T-helper 1 cell treated with Interleukin-12 subunit alpha and Interleukin-12 subunit beta and Interleukin-4 antibody, amounts not matched to agents 30 μg/mL and 1 μg/mL, for 36 hours (primary cell): ENCODE results near the gene LCT.

Source experiments
- H3K27ac Mint-ChIP-seq: one replicate; pipeline ENCODE4 v1.8.0; 2021; ENCODE audit warnings: mild to moderate bottlenecking, mixed read lengths
- H3K27me3 Mint-ChIP-seq: one replicate; pipeline ENCODE4 v1.8.0; 2021; ENCODE audit warnings: low read depth, mixed read lengths
- H3K36me3 Mint-ChIP-seq: one replicate; pipeline ENCODE4 v1.8.0; 2021; ENCODE audit warnings: low read depth, mixed read lengths
- H3K4me1 Mint-ChIP-seq: one replicate; pipeline ENCODE4 v1.8.0; 2021; ENCODE audit warnings: low read depth, mixed read lengths
- H3K4me3 Mint-ChIP-seq: one replicate; pipeline ENCODE4 v1.8.0; 2021; ENCODE audit warnings: mild to moderate bottlenecking, moderate library complexity, mixed read lengths
- H3K9me3 Mint-ChIP-seq: one replicate; pipeline ENCODE4 v1.8.0; 2021; ENCODE audit warnings: mixed read lengths

The LCT gene

DNA sequence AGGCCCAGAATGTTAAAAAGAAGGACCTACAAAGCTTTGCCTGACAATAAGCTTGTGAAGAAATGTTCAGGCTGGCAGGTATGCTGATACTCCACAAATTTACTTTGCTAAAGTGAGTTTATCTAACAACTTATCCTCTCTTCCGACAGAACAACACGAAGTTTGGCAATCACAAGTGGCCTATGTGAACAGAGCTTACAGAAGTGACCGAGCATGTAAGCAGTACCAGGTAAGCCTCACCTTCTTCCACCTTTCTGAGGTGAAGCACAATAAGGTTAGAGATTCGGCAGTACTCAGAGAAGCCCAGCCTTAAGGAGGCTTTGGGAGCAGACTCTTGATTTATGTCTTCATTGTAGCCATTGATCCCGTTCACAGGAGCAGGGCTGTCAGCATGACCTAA, 9.0 kb upstream of the LCT start:
- no peak overlapping the region for H3K27ac Mint-ChIP-seq
- peaks cover 54% of the 10 kb centered on the region for H3K36me3 Mint-ChIP-seq
- H3K9me3 Mint-ChIP-seq: no peaks in the 10 kb centered on the region
- no peaks in the 10 kb centered on the region for H3K27me3 Mint-ChIP-seq
- H3K4me1 Mint-ChIP-seq: peaks cover 6% of the 10 kb centered on the region
- no peak overlapping the region for H3K4me3 Mint-ChIP-seq

DNA sequence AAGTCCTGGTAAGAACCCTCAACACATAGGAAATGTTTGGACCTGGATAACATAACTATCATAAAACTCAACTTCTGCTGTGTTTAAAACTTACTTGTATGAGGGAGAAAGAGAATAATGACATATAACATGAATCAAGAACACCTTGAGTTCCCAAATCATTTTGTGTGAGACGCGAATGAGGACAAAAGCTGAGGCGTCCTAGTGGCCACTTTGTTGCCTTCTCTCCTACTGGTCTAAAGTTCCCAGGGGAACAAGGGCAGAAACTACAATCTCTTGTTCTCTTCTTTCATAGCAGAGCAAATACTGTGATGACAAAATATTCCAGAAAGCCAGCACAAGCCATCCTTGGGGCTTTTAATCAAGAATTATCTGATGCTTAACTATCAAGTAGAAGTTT, 8.3 kb upstream of the LCT start:
- Mint-ChIP-seq H3K27ac (no peak overlapping the region), H3K9me3 (no peaks in the 10 kb centered on the region), H3K4me3 (no peak overlapping the region), H3K36me3 (peaks cover 50% of the 10 kb centered on the region), H3K27me3 (no peaks in the 10 kb centered on the region), H3K4me1 (peaks cover 10% of the 10 kb centered on the region)

DNA sequence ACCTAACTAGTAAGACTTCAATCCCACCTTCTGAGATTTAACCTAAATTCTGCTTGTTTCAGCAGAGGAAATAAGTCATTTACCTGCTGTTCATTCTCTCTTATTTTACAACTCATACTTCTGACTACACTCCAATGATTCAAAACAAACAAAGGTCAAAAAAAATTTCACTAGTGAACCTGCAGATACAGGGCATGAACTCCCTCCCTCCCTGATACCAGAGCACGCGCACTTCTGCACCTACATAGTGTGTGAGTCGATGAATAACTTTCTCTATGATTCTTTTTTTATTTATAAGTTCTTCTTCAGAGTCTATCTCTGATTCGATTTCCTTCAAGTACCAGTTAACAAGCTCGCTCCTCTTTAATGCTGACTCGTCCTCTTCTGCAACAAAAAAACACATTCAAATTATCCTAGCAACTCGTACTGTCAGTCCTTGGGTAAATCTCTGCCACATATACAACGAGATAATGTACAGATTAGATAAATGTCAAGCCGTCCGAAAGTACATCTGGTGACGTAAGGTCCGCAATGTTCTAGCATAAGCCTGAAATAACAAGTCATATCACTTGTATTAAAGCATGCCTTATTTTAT, 7.4 kb upstream of the LCT start:
- no peaks in the 10 kb centered on the region for H3K27me3 Mint-ChIP-seq
- H3K4me1 Mint-ChIP-seq: peaks cover 14% of the 10 kb centered on the region
- H3K4me3 Mint-ChIP-seq: no peak overlapping the region
- no peaks in the 10 kb centered on the region for H3K9me3 Mint-ChIP-seq
- H3K36me3 Mint-ChIP-seq: peaks cover 50% of the 10 kb centered on the region
- H3K27ac Mint-ChIP-seq: no peak overlapping the region

DNA sequence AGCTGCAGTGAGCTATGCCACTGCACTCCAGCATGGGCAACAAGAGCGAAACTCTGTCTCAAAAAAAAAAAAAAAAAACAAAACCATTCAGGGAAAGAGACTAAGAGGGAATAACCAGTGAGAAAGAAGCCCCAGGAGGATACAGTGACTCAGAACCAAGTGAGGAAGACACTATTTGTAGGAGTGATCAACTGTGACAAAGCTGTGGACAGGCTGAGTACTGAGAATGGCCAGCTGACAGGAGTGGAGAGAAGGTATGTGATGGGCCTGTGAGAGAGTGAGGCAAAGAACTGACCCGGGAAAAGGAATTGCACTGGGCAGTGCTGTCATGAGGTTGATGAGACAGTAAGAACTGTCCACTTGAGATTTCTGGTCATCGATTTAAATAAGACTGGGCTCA, 6.7 kb upstream of the LCT start:
- Mint-ChIP-seq H3K4me1 (peaks cover 15% of the 10 kb centered on the region), H3K9me3 (no peaks in the 10 kb centered on the region), H3K27me3 (no peaks in the 10 kb centered on the region), H3K4me3 (no peak overlapping the region), H3K27ac (peak overlapping the region; percentile 18), H3K36me3 (peaks cover 45% of the 10 kb centered on the region)

DNA sequence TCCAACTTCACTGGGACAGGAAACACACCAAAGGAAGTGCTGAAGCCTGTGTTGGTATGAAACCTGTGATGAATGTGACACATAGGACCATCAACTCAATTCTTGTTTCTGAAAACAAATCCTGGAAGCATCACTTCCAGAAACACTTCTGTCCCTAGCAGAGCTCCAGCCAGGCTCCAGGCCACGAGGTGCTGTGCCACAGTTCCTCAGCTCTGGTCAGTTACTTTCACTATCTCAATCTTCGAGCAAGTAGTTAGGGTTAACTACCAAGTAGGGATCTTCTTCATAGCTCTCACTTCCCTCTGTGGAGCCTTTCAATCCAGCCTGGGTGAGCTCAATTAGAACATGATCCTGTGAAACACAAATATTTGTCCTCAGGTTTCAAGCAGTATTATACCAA, 3.6 kb upstream of the LCT start:
- Mint-ChIP-seq H3K9me3 (no peaks in the 10 kb centered on the region), H3K27ac (peak overlapping the region; percentile 33), H3K4me3 (no peak overlapping the region), H3K36me3 (peaks cover 41% of the 10 kb centered on the region), H3K27me3 (no peaks in the 10 kb centered on the region), H3K4me1 (peaks cover 22% of the 10 kb centered on the region)

DNA sequence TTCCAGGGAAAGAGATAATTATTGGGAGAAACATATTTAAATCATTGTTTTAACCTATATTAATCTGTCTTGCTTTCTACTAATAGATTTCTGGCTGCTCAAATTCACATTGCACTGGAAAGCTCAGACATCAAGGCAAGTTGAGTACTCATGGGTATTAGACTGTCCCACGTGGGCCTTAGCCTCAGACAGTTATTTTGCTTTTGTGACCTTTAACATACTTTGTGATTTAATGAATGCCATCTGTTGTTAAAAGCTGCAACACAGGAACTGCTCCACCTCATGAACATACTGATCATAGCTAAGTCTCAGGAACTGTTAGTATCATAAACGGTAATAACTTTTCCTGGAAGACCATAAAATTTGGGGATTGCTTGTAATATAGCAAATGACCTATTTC, 2.7 kb upstream of the LCT start:
- Mint-ChIP-seq H3K4me3 (no peak overlapping the region), H3K27me3 (no peaks in the 10 kb centered on the region), H3K36me3 (peaks cover 42% of the 10 kb centered on the region), H3K27ac (no peak overlapping the region), H3K9me3 (no peaks in the 10 kb centered on the region), H3K4me1 (peaks cover 23% of the 10 kb centered on the region)

DNA sequence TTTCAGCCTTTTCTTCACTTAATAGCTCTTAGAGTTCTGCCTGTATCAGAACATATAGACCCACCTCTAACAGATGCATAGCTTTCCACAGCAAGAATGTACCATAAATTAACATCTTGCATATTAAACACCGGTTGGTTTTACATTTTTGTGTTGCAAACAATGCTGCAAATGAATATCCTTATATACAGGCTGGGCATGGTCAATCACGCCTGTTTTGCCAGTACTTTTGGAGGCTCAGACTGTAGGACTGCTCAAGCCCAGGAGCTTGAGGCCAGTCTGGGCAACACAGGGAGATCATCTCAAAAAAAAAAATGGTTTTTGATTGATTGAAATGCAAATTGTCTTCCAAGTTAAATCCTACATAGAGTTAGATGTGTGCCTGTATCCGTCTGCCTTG, 1.5 kb upstream of the LCT start:
- H3K27ac Mint-ChIP-seq: no peak overlapping the region

DNA sequence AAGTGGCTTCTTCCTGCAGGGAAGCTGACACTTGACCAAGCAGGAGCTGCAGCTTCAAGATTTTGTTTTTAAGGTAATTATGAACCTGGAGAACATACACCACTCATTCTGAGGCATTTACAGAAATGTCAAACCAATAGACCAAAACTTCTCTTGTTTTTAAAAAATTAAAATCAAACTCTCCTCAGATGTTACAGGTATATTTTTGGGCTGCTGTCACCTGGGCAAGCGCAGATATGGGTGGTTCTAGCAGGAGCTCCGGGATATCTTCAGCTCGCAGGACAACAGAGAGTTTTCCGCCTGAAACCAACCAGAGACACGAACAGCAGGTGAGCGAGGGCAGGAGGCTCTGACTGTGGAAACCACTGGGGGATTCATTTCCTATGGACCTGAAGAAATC, 4.1 kb downstream of the LCT start:
- Mint-ChIP-seq H3K9me3 (no peaks in the 10 kb centered on the region), H3K4me3 (no peak overlapping the region), H3K36me3 (peaks cover 6% of the 10 kb centered on the region), H3K27ac (no peak overlapping the region), H3K27me3 (no peaks in the 10 kb centered on the region), H3K4me1 (peaks cover 7% of the 10 kb centered on the region)

More for the DNA sequence above, 1.5 kb upstream of the LCT start:
- peaks cover 23% of the 10 kb centered on the region for H3K4me1 Mint-ChIP-seq
- H3K9me3 Mint-ChIP-seq: no peaks in the 10 kb centered on the region
- H3K4me3 Mint-ChIP-seq: no peak overlapping the region
- peaks cover 33% of the 10 kb centered on the region for H3K36me3 Mint-ChIP-seq
- no peaks in the 10 kb centered on the region for H3K27me3 Mint-ChIP-seq

DNA sequence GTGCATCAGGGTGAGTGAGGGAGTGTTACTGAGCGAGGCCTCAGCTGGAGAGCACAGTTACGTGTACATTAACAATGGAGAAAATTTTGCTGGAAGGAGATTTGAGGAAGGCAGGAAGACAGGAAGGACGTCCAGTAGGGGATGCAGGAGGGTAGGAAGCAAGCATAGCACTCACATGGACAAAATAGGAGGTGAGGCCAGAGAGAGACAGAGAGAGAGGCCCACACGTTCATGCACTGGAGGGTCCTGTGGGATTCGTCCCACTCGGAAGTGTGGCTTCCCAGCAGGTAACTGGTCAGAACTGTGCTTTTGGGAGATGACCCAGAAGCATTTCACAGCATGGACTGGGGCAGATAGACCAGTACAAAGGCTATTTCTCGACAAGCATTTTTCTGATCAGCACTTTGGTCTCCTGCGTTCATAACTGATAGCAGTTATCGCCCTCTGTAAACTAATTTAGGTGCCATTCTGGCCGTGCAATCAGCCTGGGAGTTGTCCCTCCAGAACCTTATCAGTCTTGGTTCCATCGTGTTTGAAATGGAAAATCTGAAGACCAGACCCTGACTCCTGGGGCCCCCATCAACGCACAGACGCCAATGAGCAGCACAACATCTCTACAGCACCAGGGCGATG, 5.7 kb downstream of the LCT start:
- peaks cover 4% of the 10 kb centered on the region for H3K4me1 Mint-ChIP-seq
- peaks cover 6% of the 10 kb centered on the region for H3K36me3 Mint-ChIP-seq
- H3K9me3 Mint-ChIP-seq: no peaks in the 10 kb centered on the region
- no peaks in the 10 kb centered on the region for H3K27me3 Mint-ChIP-seq
- no peak overlapping the region for H3K27ac Mint-ChIP-seq
- no peak overlapping the region for H3K4me3 Mint-ChIP-seq

DNA sequence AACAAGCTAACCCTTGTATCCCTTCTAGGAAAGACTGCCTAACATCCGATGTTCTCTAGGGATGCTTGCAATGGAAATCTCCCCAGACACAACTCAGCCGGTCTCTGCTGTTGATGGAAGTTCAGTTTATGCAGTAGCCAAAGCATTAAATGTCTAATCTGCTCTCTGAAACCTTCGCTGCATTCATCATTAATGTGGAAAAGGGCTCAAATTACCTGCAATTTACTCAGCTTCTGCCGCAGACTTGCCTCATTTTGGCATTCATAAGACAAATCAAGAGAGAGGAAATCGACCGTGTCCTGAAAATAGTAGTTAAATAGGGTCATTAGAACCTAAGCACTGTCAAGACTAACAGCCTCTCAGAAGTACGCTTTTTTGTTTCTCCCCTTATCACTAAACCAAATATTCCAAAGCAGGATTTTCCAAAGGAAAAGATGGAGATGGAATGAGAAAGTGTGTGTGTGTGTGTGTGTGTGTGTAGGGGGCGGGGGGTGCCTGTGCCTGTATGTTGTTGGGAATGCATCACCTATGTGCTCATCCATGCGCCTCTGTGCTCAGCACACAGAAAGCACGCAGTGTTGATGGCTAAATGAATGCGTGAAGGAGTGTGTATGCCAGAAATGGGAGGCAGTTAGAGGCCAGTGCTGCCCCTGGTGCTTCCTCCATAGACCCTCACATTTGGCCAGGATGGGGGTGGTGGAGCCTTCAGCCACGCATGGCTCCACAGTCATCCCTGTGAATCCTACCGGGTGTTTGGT, 7.4 kb downstream of the LCT start:
- peaks cover 3% of the 10 kb centered on the region for H3K4me1 Mint-ChIP-seq
- no peaks in the 10 kb centered on the region for H3K27me3 Mint-ChIP-seq
- no peaks in the 10 kb centered on the region for H3K9me3 Mint-ChIP-seq
- no peak overlapping the region for H3K27ac Mint-ChIP-seq
- H3K36me3 Mint-ChIP-seq: peaks cover 7% of the 10 kb centered on the region
- no peak overlapping the region for H3K4me3 Mint-ChIP-seq

DNA sequence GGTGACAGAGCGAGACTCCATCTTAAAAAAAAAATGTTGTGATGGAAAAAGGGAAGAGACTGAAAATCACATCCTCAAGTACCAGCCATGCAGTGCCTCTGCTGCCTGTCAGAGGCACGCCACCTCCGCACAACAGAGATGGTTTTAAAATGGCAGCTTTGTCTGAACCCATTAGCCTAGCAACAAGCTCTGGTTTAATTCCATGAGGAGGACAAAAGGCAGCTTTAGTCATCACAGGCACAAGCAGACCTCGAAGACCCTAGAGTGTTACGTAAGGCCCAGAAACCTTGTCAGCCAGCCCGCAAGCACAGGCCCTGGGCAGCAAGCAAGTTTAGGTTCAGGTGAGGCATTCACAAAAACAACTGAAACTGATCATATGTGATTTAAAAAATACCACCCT, 10.4 kb downstream of the LCT start:
- no peak overlapping the region for H3K4me3 Mint-ChIP-seq

DNA sequence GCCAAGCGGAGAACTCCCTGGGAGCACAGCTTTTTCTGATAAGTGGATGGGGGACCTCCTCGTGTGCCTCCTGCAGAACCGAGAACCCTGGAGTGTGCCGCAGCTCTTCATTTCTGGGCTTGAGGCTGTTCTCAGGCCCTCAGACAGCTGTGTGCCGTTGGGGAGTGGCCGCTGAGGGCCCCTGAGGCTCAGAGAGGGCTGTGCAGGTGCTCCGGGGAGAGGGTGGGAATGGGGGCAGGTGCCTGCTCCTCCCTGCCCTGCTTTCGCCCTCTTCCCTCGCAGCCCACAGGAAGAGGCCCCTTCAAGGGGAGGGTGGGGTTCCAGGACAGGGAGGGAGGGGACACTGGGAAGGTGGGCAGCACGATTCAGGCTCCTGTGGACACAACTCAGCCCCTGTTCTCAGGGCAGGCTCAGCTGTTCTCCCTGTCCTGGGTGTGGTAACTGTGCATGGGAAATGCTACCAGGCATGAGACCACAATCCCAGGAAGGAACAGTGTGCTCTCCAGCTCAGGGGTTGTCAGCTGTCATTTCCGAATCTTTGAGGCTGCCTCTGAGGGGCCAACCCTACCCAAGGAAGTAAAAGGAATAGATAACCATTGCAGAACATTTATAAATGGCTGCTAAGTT, 11.3 kb downstream of the LCT start:
- Mint-ChIP-seq H3K36me3 (peaks cover 21% of the 10 kb centered on the region), H3K27me3 (no peaks in the 10 kb centered on the region), H3K27ac (no peak overlapping the region), H3K9me3 (peaks cover 14% of the 10 kb centered on the region), H3K4me3 (no peak overlapping the region), H3K4me1 (peaks cover 17% of the 10 kb centered on the region)

More for the DNA sequence above, 10.4 kb downstream of the LCT start:
- H3K9me3 Mint-ChIP-seq: peaks cover 14% of the 10 kb centered on the region
- peaks cover 21% of the 10 kb centered on the region for H3K36me3 Mint-ChIP-seq
- H3K27me3 Mint-ChIP-seq: no peaks in the 10 kb centered on the region
- no peak overlapping the region for H3K27ac Mint-ChIP-seq
- peaks cover 10% of the 10 kb centered on the region for H3K4me1 Mint-ChIP-seq

DNA sequence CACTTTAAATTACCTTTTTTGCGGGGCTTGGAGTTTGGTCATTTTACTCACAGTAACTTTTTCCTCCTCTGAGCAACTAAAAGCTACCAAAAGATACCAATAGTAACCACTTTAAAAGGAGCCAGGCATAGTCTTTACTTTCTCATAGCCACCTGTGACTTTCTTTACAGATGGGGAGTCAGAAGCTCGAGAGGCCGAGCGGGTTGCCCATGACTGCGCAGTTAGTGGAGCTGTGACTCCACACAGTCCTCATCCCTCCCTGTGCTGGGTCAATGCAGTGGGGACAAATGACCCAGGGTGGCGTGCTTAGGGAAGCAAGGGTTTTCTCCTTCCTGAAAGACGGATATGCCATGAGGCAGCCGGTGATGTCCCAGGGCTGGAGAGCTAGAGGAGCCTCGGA, 11.9 kb downstream of the LCT start:
- peaks cover 14% of the 10 kb centered on the region for H3K9me3 Mint-ChIP-seq
- no peak overlapping the region for H3K27ac Mint-ChIP-seq
- no peaks in the 10 kb centered on the region for H3K27me3 Mint-ChIP-seq
- no peak overlapping the region for H3K4me3 Mint-ChIP-seq
- H3K4me1 Mint-ChIP-seq: peaks cover 22% of the 10 kb centered on the region
- peaks cover 23% of the 10 kb centered on the region for H3K36me3 Mint-ChIP-seq

DNA sequence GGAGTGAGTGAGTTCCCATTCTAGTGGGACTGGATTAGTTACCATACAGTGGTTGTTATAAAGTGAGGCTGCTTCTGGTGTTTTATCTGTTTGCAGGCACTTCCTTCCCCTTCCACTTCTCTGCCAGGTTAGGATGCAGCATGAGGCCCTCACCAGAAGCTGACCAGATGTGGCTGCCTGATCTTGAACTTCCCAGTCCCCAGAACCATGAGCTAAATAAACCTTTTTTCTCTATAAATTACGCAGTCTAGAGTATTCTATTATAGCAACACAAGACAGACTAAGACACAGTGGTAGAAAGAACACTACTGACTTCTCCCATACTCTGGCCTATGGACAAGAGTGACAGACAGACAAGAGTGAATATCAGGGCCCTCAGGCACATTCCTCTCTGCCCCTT, 14.1 kb downstream of the LCT start:
- Mint-ChIP-seq H3K27me3 (no peaks in the 10 kb centered on the region), H3K9me3 (peaks cover 14% of the 10 kb centered on the region), H3K4me1 (peaks cover 35% of the 10 kb centered on the region), H3K4me3 (no peak overlapping the region), H3K36me3 (peaks cover 23% of the 10 kb centered on the region), H3K27ac (no peak overlapping the region)

DNA sequence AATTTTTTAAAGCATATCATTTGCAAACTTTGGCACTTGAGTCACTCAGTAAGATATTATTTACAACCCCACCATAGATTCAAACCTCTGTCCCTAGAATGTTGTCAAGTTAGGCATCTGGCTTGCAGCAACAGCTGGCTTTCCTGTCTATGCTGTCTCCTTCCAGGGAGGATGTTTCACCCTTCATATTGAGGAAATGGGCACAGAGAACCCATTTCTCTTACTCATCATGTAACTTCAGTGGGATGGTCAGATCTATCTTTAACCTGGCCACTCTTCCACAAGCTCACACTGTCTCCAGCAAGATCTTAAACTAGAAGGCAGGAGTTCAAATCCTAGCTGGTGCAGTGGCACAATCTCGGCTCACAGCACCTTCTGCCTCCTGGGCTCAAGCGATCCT, 15.8 kb downstream of the LCT start:
- Mint-ChIP-seq H3K4me3 (peak overlapping the region; percentile 53), H3K27ac (peak overlapping the region; percentile 9), H3K36me3 (peaks cover 25% of the 10 kb centered on the region), H3K27me3 (no peaks in the 10 kb centered on the region), H3K4me1 (peaks cover 35% of the 10 kb centered on the region), H3K9me3 (peaks cover 14% of the 10 kb centered on the region)
